Non-pigmented ciliary epithelial cell (primary cell): ENCODE measurements around the gene MYCBP2.
"Not testable (repeated sequence)": the region's sequence is repeated elsewhere in the genome, so short reads cannot be mapped to it uniquely, and the experiment has no call there.

Experiments used
- DNase-seq: peaks from one replicate; pipeline ENCODE4 v3.0.0-alpha.2; 2010; ENCODE audit warnings: low read depth

The MYCBP2 gene

GRCh38 chr13:77299587-77299986 lies 27.3 kb downstream of the MYCBP2 start:
- DNase-seq, result no peak

- DNase-seq, result no peak
Measured at GRCh38 chr13:77298426-77298825, 28.5 kb downstream of the MYCBP2 start.

GRCh38 chr13:77291774-77292173 lies 35.1 kb downstream of the MYCBP2 start:
- no peak for DNase-seq

- DNase-seq, result no peak
Measured at GRCh38 chr13:77290342-77290741, 36.6 kb downstream of the MYCBP2 start.

- no peak for DNase-seq
Measured at GRCh38 chr13:77289851-77290250, 37.0 kb downstream of the MYCBP2 start.

GRCh38 chr13:77285632-77286031 lies 41.3 kb downstream of the MYCBP2 start:
- not testable (repeated sequence) for DNase-seq

GRCh38 chr13:77285098-77285497 lies 41.8 kb downstream of the MYCBP2 start:
- DNase-seq, result no peak

- DNase-seq, result no peak
Measured at GRCh38 chr13:77274126-77274525, 52.8 kb downstream of the MYCBP2 start.

GRCh38 chr13:77269141-77269540 lies 57.8 kb downstream of the MYCBP2 start:
- no peak for DNase-seq

- no peak for DNase-seq
Measured at GRCh38 chr13:77267362-77267761, 59.5 kb downstream of the MYCBP2 start.

GRCh38 chr13:77265336-77265735 lies 61.6 kb downstream of the MYCBP2 start:
- DNase-seq, result no peak

- no peak for DNase-seq
Measured at GRCh38 chr13:77262198-77262597, 64.7 kb downstream of the MYCBP2 start.

- DNase-seq, result no peak
Measured at GRCh38 chr13:77250975-77251374, 75.9 kb downstream of the MYCBP2 start.

- DNase-seq, result not testable (repeated sequence)
Measured at GRCh38 chr13:77245224-77245623, 81.7 kb downstream of the MYCBP2 start.

GRCh38 chr13:77239312-77239711 lies 87.6 kb downstream of the MYCBP2 start:
- DNase-seq, result no peak

- DNase-seq, result no peak
Measured at GRCh38 chr13:77235456-77236022, 91.4 kb downstream of the MYCBP2 start.

- no peak for DNase-seq
Measured at GRCh38 chr13:77233159-77233558, 93.7 kb downstream of the MYCBP2 start.

GRCh38 chr13:77230560-77230959 lies 96.3 kb downstream of the MYCBP2 start:
- no peak for DNase-seq

- no peak for DNase-seq
Measured at GRCh38 chr13:77225946-77226345, 100.9 kb downstream of the MYCBP2 start.

- DNase-seq, result no peak
Measured at GRCh38 chr13:77222909-77223308, 104.0 kb downstream of the MYCBP2 start.

GRCh38 chr13:77222000-77222690 lies 104.7 kb downstream of the MYCBP2 start:
- no peak for DNase-seq

- DNase-seq, result no peak
Measured at GRCh38 chr13:77219401-77219800, 107.5 kb downstream of the MYCBP2 start.

- DNase-seq, result no peak
Measured at GRCh38 chr13:77218274-77218673, 108.6 kb downstream of the MYCBP2 start.

GRCh38 chr13:77215543-77215942 lies 111.4 kb downstream of the MYCBP2 start:
- no peak for DNase-seq
